H1 (cell line): Measurements from ENCODE around the gene PLCL2. TPM values are rescaled to one million over a fixed set of nuclear protein-coding genes. Genes with fewer than 3 reads are reported as not detected.

Experiments
- CTCF ChIA-PET: fragments of 300-600 bp; sonication (Branson Sonifier 250); formaldehyde crosslinking; loops from one replicate; lab custom pipeline; 2021; ENCODE audit not compliant: partially characterized antibody; lab: Charles Lee
- POLR2A ChIA-PET: fragments of 300-600 bp; sonication (Branson Sonifier 250); formaldehyde crosslinking; loops from one replicate; lab custom pipeline; 2021; ENCODE audit warnings: inconsistent platforms; ENCODE audit not compliant: partially characterized antibody; lab: Charles Lee
- DNase-seq, 2 experiments: peaks; one replicate each; pipeline versions ENCODE4 v3.0.0 to v3.0.0-alpha.2; 2010 to 2022; ENCODE audit warnings: low spot score in 2 of 2, low read depth in 1 of 2, mixed read lengths in 1 of 2
- FAIRE-seq: peaks from 2 replicates; lab custom pipeline; 2011; peaks lifted over from hg19 to GRCh38; lab: Jason Lieb, UNC
- H2AFZ ChIP-seq: 2 replicates; pipeline ENCODE4 v1.8.1; 2012; ENCODE audit warnings: low read length, inconsistent platforms
- H2AK5ac ChIP-seq: 2 replicates; pipeline ENCODE4 v1.6.1; 2013; ENCODE audit warnings: low read depth, low read length
- H2BK120ac ChIP-seq: replicated peaks from 2 replicates; pipeline ENCODE3; 2013; ENCODE audit warnings: low read depth, low read length, inconsistent platforms
- H2BK12ac ChIP-seq: 2 replicates; pipeline ENCODE4 v1.6.1; 2013; ENCODE audit warnings: low read depth, low read length
- H2BK15ac ChIP-seq: 2 replicates; pipeline ENCODE4 v1.6.1; 2013; ENCODE audit warnings: low read length
- H2BK20ac ChIP-seq: 2 replicates; pipeline ENCODE4 v1.6.1; 2013; ENCODE audit warnings: low read length
- H2BK5ac ChIP-seq: 2 replicates; pipeline ENCODE4 v1.6.1; 2013; ENCODE audit warnings: low read depth, low read length
- H3K14ac ChIP-seq: 2 replicates; pipeline ENCODE4 v1.6.1; 2013; ENCODE audit warnings: inconsistent platforms; ENCODE audit not compliant: insufficient read length
- H3K18ac ChIP-seq: 2 replicates; pipeline ENCODE4 v1.6.1; 2013; ENCODE audit warnings: low read length; ENCODE audit errors: extremely low read depth
- H3K23ac ChIP-seq: 2 replicates; pipeline ENCODE4 v1.6.1; 2013; ENCODE audit warnings: inconsistent platforms; ENCODE audit not compliant: insufficient read length
- H3K23me2 ChIP-seq: 2 replicates; pipeline ENCODE4 v1.6.1; 2013; ENCODE audit warnings: low read depth, low read length
- H3K27ac ChIP-seq: 2 replicates; pipeline ENCODE4 v1.6.1; 2011; ENCODE audit warnings: low read depth, low read length, inconsistent platforms
- H3K27me3 ChIP-seq, 4 experiments: replicated peaks in 1 of 4; 1 replicate in 1 of 4; 2 replicates in 3 of 4; pipeline versions ENCODE4 v1.6.1 to v1.8.1; 2011 to 2013; ENCODE audit warnings: low read length in 3 of 4, mild to moderate bottlenecking in 3 of 4, inconsistent platforms in 2 of 4, mixed read lengths in 2 of 4, moderate library complexity in 1 of 4; ENCODE audit not compliant: control insufficient read depth in 3 of 4, insufficient read depth in 3 of 4; ENCODE audit errors: extremely low read depth in 1 of 4
- H3K36me3 ChIP-seq, 4 experiments: 2 replicates each; pipeline versions ENCODE4 v1.6.1 to v1.8.1; 2011 to 2013; ENCODE audit warnings: mild to moderate bottlenecking in 4 of 4, low read length in 3 of 4, moderate library complexity in 2 of 4, control low read depth in 1 of 4, inconsistent platforms in 1 of 4; ENCODE audit not compliant: insufficient read depth in 4 of 4, control insufficient read depth in 2 of 4
- H3K4ac ChIP-seq: replicated peaks from 2 replicates; pipeline ENCODE3; 2013; ENCODE audit warnings: low read length, low read depth, mixed read lengths, inconsistent platforms; ENCODE audit not compliant: insufficient read length
- H3K4me1 ChIP-seq, 4 experiments: replicated peaks in 1 of 4; 1 replicate in 1 of 4; 2 replicates in 3 of 4; pipeline versions ENCODE4 v1.6.1 to v1.8.1; 2011 to 2013; ENCODE audit warnings: low read length in 3 of 4, inconsistent platforms in 2 of 4, mixed read lengths in 1 of 4; ENCODE audit not compliant: insufficient read depth in 4 of 4, control insufficient read depth in 3 of 4
- H3K4me2 ChIP-seq, 2 experiments: 2 replicates each; pipeline versions ENCODE4 v1.6.1 to v1.8.1; 2011 to 2013; ENCODE audit warnings: low read depth in 2 of 2, low read length in 2 of 2, control low read depth in 1 of 2, inconsistent platforms in 1 of 2, mild to moderate bottlenecking in 1 of 2; ENCODE audit not compliant: insufficient read depth in 1 of 2
- H3K4me3 ChIP-seq, 4 experiments: fragments of 200-600, 300-600 bp in 1 of 4; sonication (generic), shearing (Covaris generic), sonication (Bioruptor Twin) in 1 of 4; 2 replicates each; pipeline versions ENCODE4 v1.5.1 to v1.8.1; 2011 to 2016; ENCODE audit warnings: low read length in 4 of 4, low read depth in 3 of 4, control low read depth in 2 of 4, inconsistent platforms in 2 of 4, mild to moderate bottlenecking in 2 of 4, mixed read lengths in 1 of 4, moderate library complexity in 1 of 4; ENCODE audit not compliant: insufficient read depth in 2 of 4; ENCODE audit errors: extremely low read depth in 1 of 4
- H3K56ac ChIP-seq: replicated peaks from 2 replicates; pipeline ENCODE3; 2013; ENCODE audit warnings: low read depth, mild to moderate bottlenecking, mixed read lengths, low read length, inconsistent platforms; ENCODE audit not compliant: insufficient read length
- H3K79me1 ChIP-seq: 2 replicates; pipeline ENCODE4 v1.6.1; 2013; ENCODE audit warnings: low read depth, low read length, control low read depth
- H3K79me2 ChIP-seq, 2 experiments: 2 replicates each; pipeline versions ENCODE4 v1.6.1 to v1.8.1; 2012 to 2013; ENCODE audit warnings: low read length in 2 of 2, mild to moderate bottlenecking in 2 of 2, inconsistent platforms in 1 of 2; ENCODE audit not compliant: insufficient read depth in 2 of 2, control insufficient read depth in 1 of 2
- H3K9ac ChIP-seq, 4 experiments: replicated peaks in 1 of 4; 1 replicate in 1 of 4; 2 replicates in 3 of 4; pipeline versions ENCODE4 v1.6.1 to v1.8.1; 2011 to 2013; ENCODE audit warnings: low read depth in 3 of 4, low read length in 3 of 4, control low read depth in 2 of 4, mild to moderate bottlenecking in 2 of 4, moderate library complexity in 2 of 4, inconsistent platforms in 1 of 4; ENCODE audit errors: extremely low read depth in 1 of 4
- H3K9me3 ChIP-seq, 2 experiments: 2 replicates each; pipeline versions ENCODE4 v1.6.1 to v1.8.1; 2012 to 2013; ENCODE audit warnings: mild to moderate bottlenecking in 2 of 2, moderate library complexity in 2 of 2, control low read depth in 1 of 2, inconsistent platforms in 1 of 2, low read depth in 1 of 2, low read length in 1 of 2, mixed read lengths in 1 of 2; ENCODE audit not compliant: insufficient read depth in 2 of 2
- H4K20me1 ChIP-seq, 2 experiments: replicated peaks in 1 of 2; 2 replicates each; pipeline versions ENCODE3 to v1.8.1; 2011 to 2013; ENCODE audit warnings: inconsistent platforms in 2 of 2, low read length in 2 of 2, mild to moderate bottlenecking in 1 of 2; ENCODE audit not compliant: insufficient read depth in 2 of 2, control insufficient read depth in 1 of 2
- H4K5ac ChIP-seq: 2 replicates; pipeline ENCODE4 v1.6.1; 2013; ENCODE audit warnings: low read length, low read depth, mixed read lengths, inconsistent platforms; ENCODE audit not compliant: insufficient read length
- H4K8ac ChIP-seq: 2 replicates; pipeline ENCODE4 v1.8.0; 2013; ENCODE audit warnings: mild to moderate bottlenecking, moderate library complexity, low read length, inconsistent platforms; ENCODE audit not compliant: insufficient read depth; ENCODE audit errors: extremely low read depth
- H4K91ac ChIP-seq: replicated peaks from 2 replicates; pipeline ENCODE3; 2013; ENCODE audit warnings: low read length, mixed read lengths, inconsistent platforms; ENCODE audit not compliant: insufficient read length
- BACH1 ChIP-seq: IDR thresholded peaks from 2 replicates; pipeline ENCODE4 v1.6.1; 2012; ENCODE audit warnings: low read length, improper control_type of control experiment
- BCL11A ChIP-seq, 2 experiments: IDR thresholded peaks; one replicate each; pipeline ENCODE4 v1.6.1; 2011; ENCODE audit warnings: low read depth in 2 of 2, low read length in 2 of 2, mild to moderate bottlenecking in 2 of 2
- CTBP2 ChIP-seq: IDR thresholded peaks from 2 replicates; pipeline ENCODE4 v1.7.0; 2011; ENCODE audit warnings: borderline replicate concordance, mild to moderate bottlenecking, moderate library complexity, mixed read lengths, low read length; ENCODE audit not compliant: insufficient read depth, insufficient read length
- GTF2F1 ChIP-seq: IDR thresholded peaks from 2 replicates; pipeline ENCODE4 v1.6.1; 2012; ENCODE audit warnings: low read depth, low read length, improper control_type of control experiment, borderline replicate concordance
- SIN3A ChIP-seq, 2 experiments: IDR thresholded peaks in 1 of 2; conservative IDR thresholded peaks in 1 of 2; 2 replicates each; pipeline ENCODE4 v1.6.1; 2011 to 2012; ENCODE audit warnings: low read length in 2 of 2, improper control_type of control experiment in 1 of 2, low read depth in 1 of 2, mild to moderate bottlenecking in 1 of 2
- SUZ12 ChIP-seq: fragments of 200-600 bp; sonication (generic); IDR thresholded peaks from 2 replicates; pipeline ENCODE4 v1.6.1; 2012; ENCODE audit warnings: mild to moderate bottlenecking, inconsistent platforms, low read length, moderate library complexity, mixed read lengths
- TAF1 ChIP-seq: IDR thresholded peaks from 2 replicates; pipeline ENCODE4 v1.6.1; 2011; ENCODE audit warnings: mild to moderate bottlenecking, low read depth, low read length
- TBP ChIP-seq: IDR thresholded peaks from 2 replicates; pipeline ENCODE4 v1.6.1; 2011; ENCODE audit warnings: low read depth, low read length, improper control_type of control experiment
- TEAD4 ChIP-seq: IDR thresholded peaks from 2 replicates; pipeline ENCODE4 v1.6.1; 2012; ENCODE audit warnings: low read depth, low read length, inconsistent platforms, mixed read lengths
- WGBS, 2 experiments: shearing (Covaris generic) in 1 of 2; methylation state at CpG; one replicate each; pipeline versions ENCODE4 v1.1.6 to v1.1.7; 2013 to 2015; ENCODE audit warnings: low lambda C conversion rate in 2 of 2, mixed read lengths in 2 of 2, inconsistent platforms in 1 of 2, low coverage in 1 of 2, missing lambda C conversion rate in 1 of 2; ENCODE audit not compliant: insufficient replicate concordance in 2 of 2, insufficient coverage in 1 of 2, insufficient read length in 1 of 2; ENCODE audit errors: extremely low coverage in 1 of 2, missing lambda C conversion rate in 1 of 2; 5-methylcytosine and 5-hydroxymethylcytosine counted together
- polyA plus RNA-seq, 7 experiments: library from polyadenylated mRNA; depleted of rRNA in 3 of 7; stranded (reverse) in 5 of 7; unstranded in 2 of 7; fragments of >200 nt in 5 of 7; fragments of 200-250 nt in 2 of 7; gene quantifications; 1 replicate in 5 of 7; 2 replicates in 1 of 7; 4 replicates in 1 of 7; pipeline versions ENCODE4 v1.2.1 to v1.2.3, GENCODE V29; 2011 to 2013; ENCODE audit warnings: missing spikeins in 2 of 7, mixed read lengths in 2 of 7
- total RNA-seq: library from RNA; stranded (reverse); fragmentation: NEBNext Ultra II Directional; extraction: Animal tissue kit (Norgen Biotek cat#: 25700); gene quantifications from 2 replicates; pipeline ENCODE4 v1.2.1, GENCODE V29; 2021
- TF ChIP-seq, protein P1 (sequence below), 3 experiments: IDR thresholded peaks; 1 replicate in 2 of 3; 2 replicates in 1 of 3; pipeline versions ENCODE4 v1.5.1 to v1.6.1; 2011; ENCODE audit warnings: low read length in 3 of 3, mild to moderate bottlenecking in 3 of 3, inconsistent platforms in 2 of 3, low read depth in 1 of 3, moderate library complexity in 1 of 3; ENCODE audit not compliant: insufficient read depth in 1 of 3; ENCODE audit errors: control extremely low read depth in 1 of 3

The PLCL2 gene
- total and polyA plus RNA-seq, 2 of the 8 experiments (the other 6 are each of a cell fraction or from before 2014, with no cell fraction given): 3.5 to 6.8 TPM

DNA sequence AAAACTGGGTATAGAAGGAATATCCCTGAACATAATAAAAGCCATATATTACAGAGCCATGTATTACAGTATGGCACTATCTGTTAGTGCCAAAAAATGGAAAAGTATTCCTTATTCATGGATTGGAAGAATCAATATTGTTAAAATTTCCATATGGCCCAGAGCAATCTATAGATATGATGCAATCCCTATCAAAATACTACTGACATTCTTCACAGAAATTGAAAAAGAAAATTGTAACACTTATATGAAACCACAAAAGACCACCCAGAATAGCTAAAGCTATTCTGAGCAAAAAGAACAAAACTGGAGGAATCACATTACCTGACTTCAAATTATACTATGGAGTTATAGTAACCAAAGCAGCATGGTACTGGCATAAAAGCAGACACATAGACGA lies 218.8 kb downstream of the PLCL2 start:
- H2BK20ac ChIP-seq: no peak overlapping the region
- no peak overlapping the region for H2AFZ ChIP-seq
- no peak overlapping the region for H2BK12ac ChIP-seq
- no peak overlapping the region for H2AK5ac ChIP-seq
- H3K79me1 ChIP-seq: no peaks in the 10 kb centered on the region
- TF ChIP-seq, protein P1, sequence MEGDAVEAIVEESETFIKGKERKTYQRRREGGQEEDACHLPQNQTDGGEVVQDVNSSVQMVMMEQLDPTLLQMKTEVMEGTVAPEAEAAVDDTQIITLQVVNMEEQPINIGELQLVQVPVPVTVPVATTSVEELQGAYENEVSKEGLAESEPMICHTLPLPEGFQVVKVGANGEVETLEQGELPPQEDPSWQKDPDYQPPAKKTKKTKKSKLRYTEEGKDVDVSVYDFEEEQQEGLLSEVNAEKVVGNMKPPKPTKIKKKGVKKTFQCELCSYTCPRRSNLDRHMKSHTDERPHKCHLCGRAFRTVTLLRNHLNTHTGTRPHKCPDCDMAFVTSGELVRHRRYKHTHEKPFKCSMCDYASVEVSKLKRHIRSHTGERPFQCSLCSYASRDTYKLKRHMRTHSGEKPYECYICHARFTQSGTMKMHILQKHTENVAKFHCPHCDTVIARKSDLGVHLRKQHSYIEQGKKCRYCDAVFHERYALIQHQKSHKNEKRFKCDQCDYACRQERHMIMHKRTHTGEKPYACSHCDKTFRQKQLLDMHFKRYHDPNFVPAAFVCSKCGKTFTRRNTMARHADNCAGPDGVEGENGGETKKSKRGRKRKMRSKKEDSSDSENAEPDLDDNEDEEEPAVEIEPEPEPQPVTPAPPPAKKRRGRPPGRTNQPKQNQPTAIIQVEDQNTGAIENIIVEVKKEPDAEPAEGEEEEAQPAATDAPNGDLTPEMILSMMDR (IDR thresholded peaks at IDR 0.05; ENCODE audit: control extremely low read depth in 1 of 3, insufficient read depth in 1 of 3, low read depth in 1 of 3, low read length in 3 of 3): no peak
- TF ChIP-seq BACH1 (no peak), SIN3A (conservative IDR thresholded peaks at IDR 0.05 in 1 of 2, IDR thresholded peaks at IDR 0.05 in 1 of 2; ENCODE audit: low read depth in 1 of 2, low read length in 2 of 2) (no peak), TAF1 (no peak), GTF2F1 (no peak), TEAD4 (no peak), BCL11A (IDR thresholded peaks at IDR 0.05; ENCODE audit: low read depth in 2 of 2, low read length in 2 of 2) (no peak), SUZ12 (no peak), TBP (no peak), CTBP2 (no peak)
- TF ChIP-seq, all 59 proteins: peak for 0
- no peaks in the 10 kb centered on the region for H3K36me3 ChIP-seq
- no peak overlapping the region for H3K4me3 ChIP-seq
- no peaks in the 10 kb centered on the region for H3K4me1 ChIP-seq
- H2BK15ac ChIP-seq: no peak overlapping the region
- no peak overlapping the region for H3K27ac ChIP-seq
- H4K5ac ChIP-seq: no peak overlapping the region
- FAIRE-seq (no peak), DNase-seq (no peak)
- no peak overlapping the region for H2BK5ac ChIP-seq
- no peak overlapping the region for H3K9ac ChIP-seq
- ChIA-PET CTCF (no interaction called here), POLR2A (no interaction called here)
- no peak overlapping the region for H3K18ac ChIP-seq
- no peaks in the 10 kb centered on the region for H3K23me2 ChIP-seq
- H3K4ac ChIP-seq: no peak overlapping the region
- no peak overlapping the region for H3K23ac ChIP-seq
- H3K56ac ChIP-seq: no peak overlapping the region
- WGBS, 2 experiments: 90% methylated on average over 1 of the region's 1 CpG; no CpG with 5 or more reads in 1 of the 2 experiments
- H3K9me3 ChIP-seq: no peaks in the 10 kb centered on the region
- H4K8ac ChIP-seq: no peak overlapping the region
- H3K27me3 ChIP-seq: no peaks in the 10 kb centered on the region
- no peak overlapping the region for H3K14ac ChIP-seq
- no peak overlapping the region for H4K91ac ChIP-seq
- H3K4me2 ChIP-seq: no peak overlapping the region
- no peaks in the 10 kb centered on the region for H4K20me1 ChIP-seq
- no peak overlapping the region for H2BK120ac ChIP-seq
- H3K79me2 ChIP-seq: no peaks in the 10 kb centered on the region
